HepG2 (cell line): ENCODE measurements around the gene ZNF3. TPM values are rescaled to one million over a fixed set of nuclear protein-coding genes. Genes with fewer than 3 reads are reported as not detected.

Experiments used
- ARNT2 ChIP-seq: sonication (generic); formaldehyde crosslinking; IDR thresholded peaks from 2 replicates; pipeline ENCODE4 v1.8.0; 2022; ENCODE audit warnings: mild to moderate bottlenecking, low read depth, missing genetic modification reagents, moderate library complexity
- ASH2L ChIP-seq: fragments of 300-600, 200-600 bp; sonication (generic); IDR thresholded peaks from 2 replicates; pipeline ENCODE4 v1.7.0; 2017; ENCODE audit warnings: low read depth, mild to moderate bottlenecking, moderate library complexity, mixed read lengths, low read length; ENCODE audit not compliant: insufficient read length
- HMG20B ChIP-seq: conservative IDR thresholded peaks from 2 replicates; pipeline ENCODE4 v1.6.1; 2016; ENCODE audit warnings: missing genetic modification reagents, missing compliant biosample characterization
- HOXA3 ChIP-seq: sonication (generic); formaldehyde crosslinking; IDR thresholded peaks from 2 replicates; pipeline ENCODE4 v1.5.0; 2020; ENCODE audit warnings: missing genetic modification reagents
- JDP2 ChIP-seq: sonication (generic); formaldehyde crosslinking; IDR thresholded peaks from 2 replicates; pipeline ENCODE4 v1.8.1; 2022; ENCODE audit warnings: missing genetic modification reagents, borderline replicate concordance
- MEF2D ChIP-seq: sonication (generic); formaldehyde crosslinking; IDR thresholded peaks from 2 replicates; pipeline ENCODE4 v1.5.1; 2020; ENCODE audit warnings: mild to moderate bottlenecking, missing genetic modification reagents
- PRMT3 ChIP-seq: sonication (generic); formaldehyde crosslinking; IDR thresholded peaks from 2 replicates; pipeline ENCODE4 v1.8.1; 2022; ENCODE audit warnings: low read depth, mild to moderate bottlenecking, moderate library complexity, missing genetic modification reagents, borderline replicate concordance
- SRSF4 ChIP-seq: fragments of 200-400 bp; formaldehyde crosslinking; IDR thresholded peaks from one replicate; pipeline ENCODE4 v1.6.1; 2018; ENCODE audit warnings: mild to moderate bottlenecking, low read depth, low read length, moderate library complexity; ENCODE audit not compliant: poor library complexity, severe bottlenecking
- SUZ12 ChIP-seq: fragments of 150-350 bp; IDR thresholded peaks from 2 replicates; pipeline ENCODE4 v1.6.1; 2014; ENCODE audit warnings: low read depth, low read length
- TBL1XR1 ChIP-seq: fragments of 150-350 bp; IDR thresholded peaks from 2 replicates; pipeline ENCODE4 v1.6.1; 2014; ENCODE audit warnings: borderline replicate concordance, low read length; ENCODE audit not compliant: partially characterized antibody
- ZFP1 ChIP-seq: IDR thresholded peaks from 2 replicates; pipeline ENCODE4 v1.6.1; 2016
- ZNF253 ChIP-seq: sonication (generic); formaldehyde crosslinking; IDR thresholded peaks from 2 replicates; pipeline ENCODE4 v1.8.0; 2022; ENCODE audit warnings: mild to moderate bottlenecking, missing genetic modification reagents, borderline replicate concordance
- ZNF296 ChIP-seq: sonication (generic); formaldehyde crosslinking; conservative IDR thresholded peaks from 2 replicates; pipeline ENCODE4 v1.5.0; 2020; ENCODE audit warnings: mild to moderate bottlenecking, missing genetic modification reagents
- polyA plus RNA-seq, 8 experiments: library from polyadenylated mRNA; depleted of rRNA in 3 of 8; stranded (reverse) in 7 of 8; unstranded in 1 of 8; fragments of >200 nt; fragmentation: Illumina TruSeq in 4 of 8; extraction: Trizol in 4 of 8; gene quantifications; 2 replicates each; pipeline versions ENCODE4 v1.2.1 to v1.2.3, GENCODE V29; 2011 to 2016; ENCODE audit warnings: low read depth in 4 of 8, missing spikeins in 1 of 8, mixed read lengths in 1 of 8; ENCODE audit not compliant: insufficient read depth in 1 of 8
- total RNA-seq, 5 experiments: library from RNA; depleted of rRNA; stranded (reverse); fragments of >200 nt; fragmentation: Illumina TruSeq; extraction: Trizol; gene quantifications; 2 replicates each; pipeline ENCODE4 v1.2.3, GENCODE V29; 2016; ENCODE audit warnings: low read depth in 1 of 5
- TF ChIP-seq, protein P1 (sequence below): sonication (generic); formaldehyde crosslinking; IDR thresholded peaks from 2 replicates; pipeline ENCODE4 v1.5.0; 2020; ENCODE audit warnings: missing genetic modification reagents
- TF ChIP-seq, protein P2 (sequence below): sonication (generic); formaldehyde crosslinking; IDR thresholded peaks from 2 replicates; pipeline ENCODE4 v1.5.1; 2020; ENCODE audit warnings: mild to moderate bottlenecking, missing genetic modification reagents, borderline replicate concordance
- TF ChIP-seq, protein P3 (sequence below): sonication (generic); formaldehyde crosslinking; IDR thresholded peaks from 2 replicates; pipeline ENCODE4 v1.8.1; 2023; ENCODE audit warnings: missing genetic modification reagents, mild to moderate bottlenecking, borderline replicate concordance
- TF ChIP-seq, protein P4 (sequence below): sonication (generic); formaldehyde crosslinking; IDR thresholded peaks from 2 replicates; pipeline ENCODE4 v1.4.0; 2020; ENCODE audit warnings: missing genetic modification reagents
- TF ChIP-seq, protein P5 (sequence below): sonication (generic); formaldehyde crosslinking; IDR thresholded peaks from 2 replicates; pipeline ENCODE4 v1.4.0; 2020; ENCODE audit warnings: missing genetic modification reagents
- TF ChIP-seq, protein P6 (sequence below): sonication (generic); formaldehyde crosslinking; IDR thresholded peaks from 2 replicates; pipeline ENCODE4 v1.5.0; 2020; ENCODE audit warnings: missing genetic modification reagents

The ZNF3 gene
- total and polyA plus RNA-seq, 2 of the 13 experiments (the other 11 are each of a cell fraction or from before 2014, with no cell fraction given), result 33.7 to 56.9 TPM

DNA sequence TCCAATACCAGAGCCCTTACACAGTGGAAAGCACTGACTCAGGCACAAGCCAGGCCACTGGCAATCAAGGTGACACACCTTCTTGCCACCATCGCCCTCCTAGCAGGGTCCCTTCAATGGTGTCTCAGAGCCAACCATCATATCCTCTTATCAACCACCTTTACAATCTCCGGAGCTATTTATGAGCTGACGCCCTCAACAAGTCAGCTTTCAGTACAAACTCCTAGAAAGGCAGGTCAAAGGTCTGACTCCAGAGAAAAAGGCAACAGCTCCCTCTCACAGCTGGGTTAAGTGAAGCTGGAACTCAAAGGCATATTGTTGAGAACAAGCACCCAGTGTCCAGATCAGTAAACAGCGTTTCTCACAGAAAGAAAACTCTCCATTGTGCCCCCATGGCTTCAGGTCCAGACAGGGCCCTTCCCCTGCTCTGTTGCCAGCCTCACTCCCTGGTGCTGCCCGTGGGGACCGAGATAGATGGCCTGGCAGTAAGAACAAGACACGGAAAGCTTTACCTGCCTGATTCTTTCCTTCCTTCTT is 2.4 kb downstream of the ZNF3 start (continued):
- peak; percentile 15; the same call in 1 of the 2 replicates for TF ChIP-seq PRMT3 (CRISPR knock-in tag)
- TF ChIP-seq JDP2 (CRISPR knock-in tag), result no peak
- no peak for TF ChIP-seq ZNF296 (CRISPR knock-in tag)
- TF ChIP-seq ASH2L, result peak; percentile 64
- TF ChIP-seq SUZ12, result no peak
- TF ChIP-seq, protein P1, sequence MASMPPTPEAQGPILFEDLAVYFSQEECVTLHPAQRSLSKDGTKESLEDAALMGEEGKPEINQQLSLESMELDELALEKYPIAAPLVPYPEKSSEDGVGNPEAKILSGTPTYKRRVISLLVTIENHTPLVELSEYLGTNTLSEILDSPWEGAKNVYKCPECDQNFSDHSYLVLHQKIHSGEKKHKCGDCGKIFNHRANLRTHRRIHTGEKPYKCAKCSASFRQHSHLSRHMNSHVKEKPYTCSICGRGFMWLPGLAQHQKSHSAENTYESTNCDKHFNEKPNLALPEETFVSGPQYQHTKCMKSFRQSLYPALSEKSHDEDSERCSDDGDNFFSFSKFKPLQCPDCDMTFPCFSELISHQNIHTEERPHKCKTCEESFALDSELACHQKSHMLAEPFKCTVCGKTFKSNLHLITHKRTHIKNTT (CRISPR knock-in tag), result no peak
- no peak for TF ChIP-seq HOXA3 (CRISPR knock-in tag)
- peak; percentile 50 for TF ChIP-seq TBL1XR1
- TF ChIP-seq, protein P2, sequence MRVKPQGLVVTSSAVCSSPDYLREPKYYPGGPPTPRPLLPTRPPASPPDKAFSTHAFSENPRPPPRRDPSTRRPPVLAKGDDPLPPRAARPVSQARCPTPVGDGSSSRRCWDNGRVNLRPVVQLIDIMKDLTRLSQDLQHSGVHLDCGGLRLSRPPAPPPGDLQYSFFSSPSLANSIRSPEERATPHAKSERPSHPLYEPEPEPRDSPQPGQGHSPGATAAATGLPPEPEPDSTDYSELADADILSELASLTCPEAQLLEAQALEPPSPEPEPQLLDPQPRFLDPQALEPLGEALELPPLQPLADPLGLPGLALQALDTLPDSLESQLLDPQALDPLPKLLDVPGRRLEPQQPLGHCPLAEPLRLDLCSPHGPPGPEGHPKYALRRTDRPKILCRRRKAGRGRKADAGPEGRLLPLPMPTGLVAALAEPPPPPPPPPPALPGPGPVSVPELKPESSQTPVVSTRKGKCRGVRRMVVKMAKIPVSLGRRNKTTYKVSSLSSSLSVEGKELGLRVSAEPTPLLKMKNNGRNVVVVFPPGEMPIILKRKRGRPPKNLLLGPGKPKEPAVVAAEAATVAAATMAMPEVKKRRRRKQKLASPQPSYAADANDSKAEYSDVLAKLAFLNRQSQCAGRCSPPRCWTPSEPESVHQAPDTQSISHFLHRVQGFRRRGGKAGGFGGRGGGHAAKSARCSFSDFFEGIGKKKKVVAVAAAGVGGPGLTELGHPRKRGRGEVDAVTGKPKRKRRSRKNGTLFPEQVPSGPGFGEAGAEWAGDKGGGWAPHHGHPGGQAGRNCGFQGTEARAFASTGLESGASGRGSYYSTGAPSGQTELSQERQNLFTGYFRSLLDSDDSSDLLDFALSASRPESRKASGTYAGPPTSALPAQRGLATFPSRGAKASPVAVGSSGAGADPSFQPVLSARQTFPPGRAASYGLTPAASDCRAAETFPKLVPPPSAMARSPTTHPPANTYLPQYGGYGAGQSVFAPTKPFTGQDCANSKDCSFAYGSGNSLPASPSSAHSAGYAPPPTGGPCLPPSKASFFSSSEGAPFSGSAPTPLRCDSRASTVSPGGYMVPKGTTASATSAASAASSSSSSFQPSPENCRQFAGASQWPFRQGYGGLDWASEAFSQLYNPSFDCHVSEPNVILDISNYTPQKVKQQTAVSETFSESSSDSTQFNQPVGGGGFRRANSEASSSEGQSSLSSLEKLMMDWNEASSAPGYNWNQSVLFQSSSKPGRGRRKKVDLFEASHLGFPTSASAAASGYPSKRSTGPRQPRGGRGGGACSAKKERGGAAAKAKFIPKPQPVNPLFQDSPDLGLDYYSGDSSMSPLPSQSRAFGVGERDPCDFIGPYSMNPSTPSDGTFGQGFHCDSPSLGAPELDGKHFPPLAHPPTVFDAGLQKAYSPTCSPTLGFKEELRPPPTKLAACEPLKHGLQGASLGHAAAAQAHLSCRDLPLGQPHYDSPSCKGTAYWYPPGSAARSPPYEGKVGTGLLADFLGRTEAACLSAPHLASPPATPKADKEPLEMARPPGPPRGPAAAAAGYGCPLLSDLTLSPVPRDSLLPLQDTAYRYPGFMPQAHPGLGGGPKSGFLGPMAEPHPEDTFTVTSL (CRISPR knock-in tag), result no peak
- peak; percentile 27; the same call in 1 of the 2 replicates for TF ChIP-seq ZFP1
- TF ChIP-seq HMG20B (CRISPR knock-in tag), result no peak
- TF ChIP-seq, protein P3, sequence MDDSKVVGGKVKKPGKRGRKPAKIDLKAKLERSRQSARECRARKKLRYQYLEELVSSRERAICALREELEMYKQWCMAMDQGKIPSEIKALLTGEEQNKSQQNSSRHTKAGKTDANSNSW, result no peak
- TF ChIP-seq, protein P4, sequence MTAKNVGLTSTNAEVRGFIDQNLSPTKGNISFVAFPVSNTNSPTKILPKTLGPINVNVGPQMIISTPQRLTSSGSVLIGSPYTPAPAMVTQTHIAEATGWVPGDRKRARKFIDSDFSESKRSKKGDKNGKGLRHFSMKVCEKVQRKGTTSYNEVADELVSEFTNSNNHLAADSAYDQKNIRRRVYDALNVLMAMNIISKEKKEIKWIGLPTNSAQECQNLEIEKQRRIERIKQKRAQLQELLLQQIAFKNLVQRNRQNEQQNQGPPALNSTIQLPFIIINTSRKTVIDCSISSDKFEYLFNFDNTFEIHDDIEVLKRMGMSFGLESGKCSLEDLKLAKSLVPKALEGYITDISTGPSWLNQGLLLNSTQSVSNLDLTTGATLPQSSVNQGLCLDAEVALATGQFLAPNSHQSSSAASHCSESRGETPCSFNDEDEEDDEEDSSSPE (CRISPR knock-in tag), result no peak
- TF ChIP-seq ZNF253 (CRISPR knock-in tag), result no peak
- TF ChIP-seq, protein P5, sequence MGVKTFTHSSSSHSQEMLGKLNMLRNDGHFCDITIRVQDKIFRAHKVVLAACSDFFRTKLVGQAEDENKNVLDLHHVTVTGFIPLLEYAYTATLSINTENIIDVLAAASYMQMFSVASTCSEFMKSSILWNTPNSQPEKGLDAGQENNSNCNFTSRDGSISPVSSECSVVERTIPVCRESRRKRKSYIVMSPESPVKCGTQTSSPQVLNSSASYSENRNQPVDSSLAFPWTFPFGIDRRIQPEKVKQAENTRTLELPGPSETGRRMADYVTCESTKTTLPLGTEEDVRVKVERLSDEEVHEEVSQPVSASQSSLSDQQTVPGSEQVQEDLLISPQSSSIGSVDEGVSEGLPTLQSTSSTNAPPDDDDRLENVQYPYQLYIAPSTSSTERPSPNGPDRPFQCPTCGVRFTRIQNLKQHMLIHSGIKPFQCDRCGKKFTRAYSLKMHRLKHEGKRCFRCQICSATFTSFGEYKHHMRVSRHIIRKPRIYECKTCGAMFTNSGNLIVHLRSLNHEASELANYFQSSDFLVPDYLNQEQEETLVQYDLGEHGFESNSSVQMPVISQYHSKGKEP (CRISPR knock-in tag), result no peak
- TF ChIP-seq, protein P6, sequence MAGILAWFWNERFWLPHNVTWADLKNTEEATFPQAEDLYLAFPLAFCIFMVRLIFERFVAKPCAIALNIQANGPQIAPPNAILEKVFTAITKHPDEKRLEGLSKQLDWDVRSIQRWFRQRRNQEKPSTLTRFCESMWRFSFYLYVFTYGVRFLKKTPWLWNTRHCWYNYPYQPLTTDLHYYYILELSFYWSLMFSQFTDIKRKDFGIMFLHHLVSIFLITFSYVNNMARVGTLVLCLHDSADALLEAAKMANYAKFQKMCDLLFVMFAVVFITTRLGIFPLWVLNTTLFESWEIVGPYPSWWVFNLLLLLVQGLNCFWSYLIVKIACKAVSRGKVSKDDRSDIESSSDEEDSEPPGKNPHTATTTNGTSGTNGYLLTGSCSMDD, result no peak
- no peak for TF ChIP-seq MEF2D (CRISPR knock-in tag)
- TF ChIP-seq ARNT2, result peak; percentile 63; the same call in 1 of the 2 replicates
- no peak for TF ChIP-seq SRSF4
